ENCODE results near the gene MAPT. TPM values are rescaled to one million over a fixed set of nuclear protein-coding genes. Genes with fewer than 3 reads are reported as not detected.

The MAPT gene
- total RNA-seq, 4 donors from 2014 or later, result 0.44 to 12.2 (median 3.3) TPM

DNA sequence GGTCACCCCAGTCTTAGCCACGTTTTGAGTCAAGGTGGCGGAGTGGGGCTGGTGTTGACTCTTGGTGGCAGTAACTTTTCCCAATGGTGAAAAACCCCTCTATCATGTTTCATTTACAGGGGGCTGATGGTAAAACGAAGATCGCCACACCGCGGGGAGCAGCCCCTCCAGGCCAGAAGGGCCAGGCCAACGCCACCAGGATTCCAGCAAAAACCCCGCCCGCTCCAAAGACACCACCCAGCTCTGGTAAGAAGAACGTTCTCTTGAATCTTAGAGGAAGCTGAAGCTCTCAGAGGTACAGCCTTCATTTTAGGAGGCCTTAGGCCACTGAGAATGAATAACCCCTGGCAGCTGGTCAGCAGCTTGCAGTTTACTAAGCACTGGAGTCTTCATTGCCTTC, 97.0 kb downstream of the MAPT start:
- TF ChIP-seq, protein P1, sequence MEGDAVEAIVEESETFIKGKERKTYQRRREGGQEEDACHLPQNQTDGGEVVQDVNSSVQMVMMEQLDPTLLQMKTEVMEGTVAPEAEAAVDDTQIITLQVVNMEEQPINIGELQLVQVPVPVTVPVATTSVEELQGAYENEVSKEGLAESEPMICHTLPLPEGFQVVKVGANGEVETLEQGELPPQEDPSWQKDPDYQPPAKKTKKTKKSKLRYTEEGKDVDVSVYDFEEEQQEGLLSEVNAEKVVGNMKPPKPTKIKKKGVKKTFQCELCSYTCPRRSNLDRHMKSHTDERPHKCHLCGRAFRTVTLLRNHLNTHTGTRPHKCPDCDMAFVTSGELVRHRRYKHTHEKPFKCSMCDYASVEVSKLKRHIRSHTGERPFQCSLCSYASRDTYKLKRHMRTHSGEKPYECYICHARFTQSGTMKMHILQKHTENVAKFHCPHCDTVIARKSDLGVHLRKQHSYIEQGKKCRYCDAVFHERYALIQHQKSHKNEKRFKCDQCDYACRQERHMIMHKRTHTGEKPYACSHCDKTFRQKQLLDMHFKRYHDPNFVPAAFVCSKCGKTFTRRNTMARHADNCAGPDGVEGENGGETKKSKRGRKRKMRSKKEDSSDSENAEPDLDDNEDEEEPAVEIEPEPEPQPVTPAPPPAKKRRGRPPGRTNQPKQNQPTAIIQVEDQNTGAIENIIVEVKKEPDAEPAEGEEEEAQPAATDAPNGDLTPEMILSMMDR (IDR thresholded peaks at IDR 0.05), result no peak
- TF ChIP-seq POLR2A (IDR thresholded peaks at IDR 0.05), result no peak
- no peaks in the 10 kb centered on the region for H3K36me3 ChIP-seq
- H3K9me3 ChIP-seq, result no peaks in the 10 kb centered on the region
- DNase-seq, result no peak
- H3K27me3 ChIP-seq, result no peaks in the 10 kb centered on the region
- WGBS, 2 donors, result 84 to 86% methylated on average over 8 to 10 of the region's 10 CpGs
- H3K4me3 ChIP-seq, result no peak overlapping the region
- peaks cover 0 to 9% (median 0%) of the 10 kb centered on the region in 3 donors for H3K4me1 ChIP-seq
- H3K27ac ChIP-seq, result no peak overlapping the region
- intact Hi-C loops (cut with DNase I), result no loop called here

DNA sequence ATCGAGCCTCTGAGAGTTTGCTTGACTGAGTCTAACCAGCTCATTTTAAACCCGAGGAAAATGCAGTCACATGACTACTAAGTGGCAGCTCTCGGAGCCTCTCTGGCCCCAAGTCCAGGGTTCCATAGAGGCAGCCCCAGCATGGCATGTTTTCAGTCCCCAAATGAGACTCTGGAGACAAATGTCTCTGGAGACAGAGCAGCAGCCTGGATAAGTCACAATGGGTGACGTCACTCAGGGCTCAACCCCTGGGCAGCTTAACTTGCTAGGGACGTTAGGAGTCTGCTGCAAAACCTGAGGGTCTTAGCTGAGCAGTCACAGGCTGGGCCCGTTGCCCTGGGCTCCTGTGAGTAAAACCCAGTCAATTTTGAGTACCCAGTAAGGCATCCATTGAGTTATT, 97.8 kb downstream of the MAPT start:
- Histone ChIP-seq H3K36me3 (no peaks in the 10 kb centered on the region), H3K27me3 (no peaks in the 10 kb centered on the region), H3K4me3 (no peak overlapping the region), H3K9me3 (no peaks in the 10 kb centered on the region), H3K27ac (no peak overlapping the region), H3K4me1 (peaks cover 0 to 9% (median 0%) of the 10 kb centered on the region in 3 donors)
- no peak for TF ChIP-seq POLR2A (IDR thresholded peaks at IDR 0.05)
- TF ChIP-seq, protein P1 (IDR thresholded peaks at IDR 0.05), result no peak
- intact Hi-C loops (cut with DNase I), result no loop called here
- DNase-seq, result no peak
- WGBS, 2 donors, result 47 to 57% methylated on average over 4 to 6 of the region's 6 CpGs

DNA sequence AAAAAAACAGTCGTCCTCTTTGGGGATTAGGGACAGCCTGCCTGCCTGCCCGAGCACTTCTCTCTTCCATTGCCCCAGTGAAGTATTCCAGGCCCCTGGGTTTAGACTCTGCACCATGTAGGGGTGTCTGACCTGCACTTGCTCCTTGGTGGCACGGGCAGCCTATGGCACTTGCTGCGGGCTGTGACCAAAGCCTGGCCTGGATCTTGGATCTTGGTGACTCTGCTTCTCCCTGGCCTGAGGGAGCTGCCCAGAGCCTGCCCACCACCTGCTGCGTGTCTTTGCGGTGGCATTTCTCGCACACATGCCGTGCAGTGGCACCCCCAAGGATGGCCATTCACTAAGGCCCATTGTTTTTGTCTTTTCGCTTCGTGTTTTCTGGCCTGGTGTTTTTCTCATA, 98.5 kb downstream of the MAPT start:
- intact Hi-C loops (cut with DNase I), result no loop called here
- DNase-seq, result no peak
- TF ChIP-seq, protein P1 (IDR thresholded peaks at IDR 0.05), result no peak
- no peak for TF ChIP-seq POLR2A (IDR thresholded peaks at IDR 0.05)
- H3K27ac ChIP-seq, result no peak overlapping the region
- H3K4me1 ChIP-seq, result peaks cover 0 to 9% (median 0%) of the 10 kb centered on the region in 3 donors
- H3K27me3 ChIP-seq, result no peaks in the 10 kb centered on the region
- no peaks in the 10 kb centered on the region for H3K9me3 ChIP-seq
- no peak overlapping the region for H3K4me3 ChIP-seq
- WGBS, 2 donors, result 81 to 82% methylated on average over 10 of the region's 10 CpGs
- H3K36me3 ChIP-seq, result no peaks in the 10 kb centered on the region

- H3K4me3 ChIP-seq, result no peak overlapping the region
- DNase-seq, result no peak
- no peaks in the 10 kb centered on the region for H3K27me3 ChIP-seq
- peaks cover 0 to 12% (median 0%) of the 10 kb centered on the region in 3 donors for H3K4me1 ChIP-seq
- intact Hi-C loops (cut with DNase I), result no loop called here
- TF ChIP-seq, protein P1 (IDR thresholded peaks at IDR 0.05), result no peak
- TF ChIP-seq POLR2A (IDR thresholded peaks at IDR 0.05), result no peak
- H3K36me3 ChIP-seq, result no peaks in the 10 kb centered on the region
- H3K9me3 ChIP-seq, result no peaks in the 10 kb centered on the region
- H3K27ac ChIP-seq, result no peak overlapping the region
- 84 to 85% methylated on average over 12 to 15 of the region's 16 CpGs for WGBS, 2 donors
Observed at GRCh38 chr17:45993962-45994627, 99.7 kb downstream of the MAPT start.

DNA sequence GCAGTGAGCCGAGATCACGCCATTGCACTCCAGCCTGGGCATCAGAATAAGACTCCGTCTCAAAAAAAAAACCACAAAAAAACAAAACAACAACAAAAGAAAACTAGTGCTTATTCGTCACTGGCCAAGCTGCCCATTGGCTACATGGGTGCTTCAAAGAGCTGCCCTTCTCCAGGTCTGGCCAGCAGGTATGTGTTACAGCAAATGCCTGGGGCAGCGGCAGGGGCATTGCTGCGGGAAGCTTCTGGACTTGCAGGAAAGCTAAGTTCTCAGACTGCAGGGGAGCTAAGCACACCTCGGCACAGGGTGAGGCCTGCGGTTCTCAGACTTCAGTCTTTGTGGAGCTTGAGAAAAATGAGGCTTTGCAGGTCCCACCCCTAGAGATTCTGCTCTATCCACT, 100.6 kb downstream of the MAPT start:
- Histone ChIP-seq H3K4me1 (peaks cover 0 to 21% (median 0%) of the 10 kb centered on the region in 3 donors), H3K36me3 (no peaks in the 10 kb centered on the region), H3K9me3 (no peaks in the 10 kb centered on the region), H3K27me3 (no peaks in the 10 kb centered on the region), H3K27ac (no peak overlapping the region), H3K4me3 (no peak overlapping the region)
- TF ChIP-seq, protein P1 (IDR thresholded peaks at IDR 0.05), result no peak
- TF ChIP-seq POLR2A (IDR thresholded peaks at IDR 0.05), result no peak
- WGBS, 2 donors, result 77 to 93% methylated on average over 5 to 6 of the region's 8 CpGs
- DNase-seq, result no peak
- intact Hi-C loops (cut with DNase I), result no loop called here
